ENCODE results near the gene SPTSSB.
A peak's percentile ranks its signal among the peaks of the same experiment; 100 is the strongest.

SPTSSB gene

GRCh38 chr3:161390200-161390599, 18.9 kb upstream of the SPTSSB start:
- no peak for DNase-seq

GRCh38 chr3:161389445-161390035, 18.2 kb upstream of the SPTSSB start:
- DNase-seq: no peak

GRCh38 chr3:161388855-161389254, 17.5 kb upstream of the SPTSSB start:
- DNase-seq: no peak

- DNase-seq: no peak
Observed at GRCh38 chr3:161386991-161387770, 15.9 kb upstream of the SPTSSB start.

- no peak for DNase-seq
Observed at GRCh38 chr3:161372321-161373260, 1.3 kb upstream of the SPTSSB start.

GRCh38 chr3:161369531-161369930, 1.8 kb downstream of the SPTSSB start:
- no peak for DNase-seq

- DNase-seq: no peak
Observed at GRCh38 chr3:161366094-161366493, 5.2 kb downstream of the SPTSSB start.

GRCh38 chr3:161358488-161358887, 12.8 kb downstream of the SPTSSB start:
- DNase-seq: no peak

GRCh38 chr3:161356287-161356686, 15.0 kb downstream of the SPTSSB start:
- DNase-seq: no peak

- no peak for DNase-seq
Observed at GRCh38 chr3:161355508-161355907, 15.8 kb downstream of the SPTSSB start.

GRCh38 chr3:161354554-161354953, 16.8 kb downstream of the SPTSSB start:
- DNase-seq: no peak

- DNase-seq: no peak
Observed at GRCh38 chr3:161351330-161351729, 20.0 kb downstream of the SPTSSB start.

GRCh38 chr3:161350916-161351315, 20.4 kb downstream of the SPTSSB start:
- no peak for DNase-seq

GRCh38 chr3:161349529-161350312, 21.6 kb downstream of the SPTSSB start:
- peak; percentile 35 for DNase-seq

- no peak for DNase-seq
Observed at GRCh38 chr3:161348796-161349400, 22.4 kb downstream of the SPTSSB start.

GRCh38 chr3:161347726-161348125, 23.6 kb downstream of the SPTSSB start:
- no peak for DNase-seq

- DNase-seq: no peak
Observed at GRCh38 chr3:161345023-161345422, 26.3 kb downstream of the SPTSSB start.

- no peak for DNase-seq
Observed at GRCh38 chr3:161343986-161344385, 27.3 kb downstream of the SPTSSB start.

- no peak for DNase-seq
Observed at GRCh38 chr3:161343540-161343939, 27.8 kb downstream of the SPTSSB start.

- DNase-seq: no peak
Observed at GRCh38 chr3:161342629-161343028, 28.7 kb downstream of the SPTSSB start.

- no peak for DNase-seq
Observed at GRCh38 chr3:161339517-161340500, 31.5 kb downstream of the SPTSSB start.
